ENCODE results near the gene NELL2.

DNA sequence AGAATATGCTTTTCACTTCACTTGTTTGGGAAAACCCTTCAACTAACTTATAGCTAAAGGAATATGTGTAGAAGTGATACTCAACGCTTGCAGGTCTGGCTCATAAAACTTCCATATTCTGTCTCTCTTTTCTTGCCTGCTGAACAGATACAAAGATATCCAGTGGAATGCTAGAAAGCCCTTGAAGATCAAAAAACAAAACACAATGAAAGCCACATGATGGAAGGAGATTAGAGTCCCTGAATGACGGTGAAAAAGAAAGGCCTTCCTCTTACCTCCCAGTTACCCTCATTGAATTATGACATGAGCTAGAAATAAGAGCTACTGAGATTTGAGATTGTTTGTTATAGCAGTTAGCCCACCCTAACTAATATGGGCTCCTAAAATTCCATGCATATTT lies 28.2 kb upstream of the NELL2 start:
- TF ChIP-seq, protein P1, sequence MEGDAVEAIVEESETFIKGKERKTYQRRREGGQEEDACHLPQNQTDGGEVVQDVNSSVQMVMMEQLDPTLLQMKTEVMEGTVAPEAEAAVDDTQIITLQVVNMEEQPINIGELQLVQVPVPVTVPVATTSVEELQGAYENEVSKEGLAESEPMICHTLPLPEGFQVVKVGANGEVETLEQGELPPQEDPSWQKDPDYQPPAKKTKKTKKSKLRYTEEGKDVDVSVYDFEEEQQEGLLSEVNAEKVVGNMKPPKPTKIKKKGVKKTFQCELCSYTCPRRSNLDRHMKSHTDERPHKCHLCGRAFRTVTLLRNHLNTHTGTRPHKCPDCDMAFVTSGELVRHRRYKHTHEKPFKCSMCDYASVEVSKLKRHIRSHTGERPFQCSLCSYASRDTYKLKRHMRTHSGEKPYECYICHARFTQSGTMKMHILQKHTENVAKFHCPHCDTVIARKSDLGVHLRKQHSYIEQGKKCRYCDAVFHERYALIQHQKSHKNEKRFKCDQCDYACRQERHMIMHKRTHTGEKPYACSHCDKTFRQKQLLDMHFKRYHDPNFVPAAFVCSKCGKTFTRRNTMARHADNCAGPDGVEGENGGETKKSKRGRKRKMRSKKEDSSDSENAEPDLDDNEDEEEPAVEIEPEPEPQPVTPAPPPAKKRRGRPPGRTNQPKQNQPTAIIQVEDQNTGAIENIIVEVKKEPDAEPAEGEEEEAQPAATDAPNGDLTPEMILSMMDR (conservative IDR thresholded peaks at IDR 0.05 in 1 of 2, IDR thresholded peaks at IDR 0.05 in 1 of 2; ENCODE audit: extremely low read depth in 1 of 2, insufficient read depth in 1 of 2, low read depth in 1 of 2, low read length in 2 of 2) = no peak
- TF ChIP-seq EZH2 (IDR thresholded peaks at IDR 0.05; ENCODE audit: borderline replicate concordance, low read length) = no peak
